Measurements from ENCODE around the gene GALNT7.

DNA sequence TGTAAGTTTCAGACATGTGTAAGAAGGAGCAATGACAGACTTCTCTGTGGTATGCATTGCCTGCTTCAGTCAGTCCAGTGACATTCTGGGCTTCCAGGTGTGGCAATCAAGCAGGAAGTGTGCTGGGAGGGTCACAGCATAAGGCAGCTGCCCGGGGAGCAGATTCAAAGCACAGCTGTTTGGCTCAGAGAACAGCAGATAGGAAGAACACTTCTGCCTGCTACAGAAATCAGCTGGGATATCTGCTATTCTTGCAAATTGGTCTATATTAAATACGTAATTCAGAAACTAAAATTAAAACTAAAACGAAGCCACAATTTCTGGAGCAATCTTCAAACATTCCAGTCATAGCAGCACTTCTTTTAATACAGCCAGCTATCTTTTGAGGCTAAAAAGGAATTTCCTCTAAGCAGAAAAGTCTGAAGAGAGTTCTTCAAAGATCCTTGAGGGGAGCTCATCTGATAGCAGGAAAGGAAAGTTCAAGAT is 47.5 kb upstream of the GALNT7 start:
- TF ChIP-seq, protein P1, sequence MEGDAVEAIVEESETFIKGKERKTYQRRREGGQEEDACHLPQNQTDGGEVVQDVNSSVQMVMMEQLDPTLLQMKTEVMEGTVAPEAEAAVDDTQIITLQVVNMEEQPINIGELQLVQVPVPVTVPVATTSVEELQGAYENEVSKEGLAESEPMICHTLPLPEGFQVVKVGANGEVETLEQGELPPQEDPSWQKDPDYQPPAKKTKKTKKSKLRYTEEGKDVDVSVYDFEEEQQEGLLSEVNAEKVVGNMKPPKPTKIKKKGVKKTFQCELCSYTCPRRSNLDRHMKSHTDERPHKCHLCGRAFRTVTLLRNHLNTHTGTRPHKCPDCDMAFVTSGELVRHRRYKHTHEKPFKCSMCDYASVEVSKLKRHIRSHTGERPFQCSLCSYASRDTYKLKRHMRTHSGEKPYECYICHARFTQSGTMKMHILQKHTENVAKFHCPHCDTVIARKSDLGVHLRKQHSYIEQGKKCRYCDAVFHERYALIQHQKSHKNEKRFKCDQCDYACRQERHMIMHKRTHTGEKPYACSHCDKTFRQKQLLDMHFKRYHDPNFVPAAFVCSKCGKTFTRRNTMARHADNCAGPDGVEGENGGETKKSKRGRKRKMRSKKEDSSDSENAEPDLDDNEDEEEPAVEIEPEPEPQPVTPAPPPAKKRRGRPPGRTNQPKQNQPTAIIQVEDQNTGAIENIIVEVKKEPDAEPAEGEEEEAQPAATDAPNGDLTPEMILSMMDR (IDR thresholded peaks at IDR 0.05) = no peak
- no peak for TF ChIP-seq POLR2A (IDR thresholded peaks at IDR 0.05)
- TF ChIP-seq EP300 (IDR thresholded peaks at IDR 0.05) = no peak

All from ovary (tissue), 3 donors.